CD1c-positive myeloid dendritic cell (primary cell): ENCODE measurements around the gene IRS2.

Source experiments
- DNase-seq: peaks from one replicate; pipeline ENCODE4 v3.0.0-alpha.2; 2016; ENCODE audit errors: extremely low spot score

Gene IRS2

GRCh38 chr13:109755997-109756396 lies 30.4 kb downstream of the IRS2 start:
- no peak for DNase-seq

GRCh38 chr13:109755551-109755950 lies 30.8 kb downstream of the IRS2 start:
- no peak for DNase-seq

- no peak for DNase-seq
Observed at GRCh38 chr13:109751477-109751876, 34.9 kb downstream of the IRS2 start.

- no peak for DNase-seq
Observed at GRCh38 chr13:109750221-109750775, 36.1 kb downstream of the IRS2 start.

- no peak for DNase-seq
Observed at GRCh38 chr13:109749365-109749764, 37.0 kb downstream of the IRS2 start.

- no peak for DNase-seq
Observed at GRCh38 chr13:109748677-109749076, 37.7 kb downstream of the IRS2 start.

- DNase-seq = no peak
Observed at GRCh38 chr13:109747524-109747923, 38.9 kb downstream of the IRS2 start.

GRCh38 chr13:109746364-109746763 lies 40.0 kb downstream of the IRS2 start:
- no peak for DNase-seq

- no peak for DNase-seq
Observed at GRCh38 chr13:109745702-109746101, 40.7 kb downstream of the IRS2 start.

GRCh38 chr13:109745060-109745459 lies 41.3 kb downstream of the IRS2 start:
- no peak for DNase-seq

- no peak for DNase-seq
Observed at GRCh38 chr13:109744512-109745051, 41.8 kb downstream of the IRS2 start.

- DNase-seq = no peak
Observed at GRCh38 chr13:109743706-109744453, 42.5 kb downstream of the IRS2 start.

GRCh38 chr13:109741966-109742365 lies 44.4 kb downstream of the IRS2 start:
- DNase-seq = no peak

- no peak for DNase-seq
Observed at GRCh38 chr13:109740721-109741120, 45.7 kb downstream of the IRS2 start.

GRCh38 chr13:109740121-109740520 lies 46.3 kb downstream of the IRS2 start:
- DNase-seq = no peak

- peak; percentile 42 for DNase-seq
Observed at GRCh38 chr13:109738298-109738746, 48.1 kb downstream of the IRS2 start.

- DNase-seq = no peak
Observed at GRCh38 chr13:109737606-109738005, 48.8 kb downstream of the IRS2 start.

- no peak for DNase-seq
Observed at GRCh38 chr13:109737046-109737573, 49.3 kb downstream of the IRS2 start.

GRCh38 chr13:109735436-109735966 lies 50.9 kb downstream of the IRS2 start:
- no peak for DNase-seq

- DNase-seq = no peak
Observed at GRCh38 chr13:109734002-109734785, 52.2 kb downstream of the IRS2 start.

- DNase-seq = no peak
Observed at GRCh38 chr13:109733550-109733949, 52.8 kb downstream of the IRS2 start.
